HFFc6 (cell line): Measurements from ENCODE around the gene CDK7. TPM values are rescaled to one million over a fixed set of nuclear protein-coding genes. Genes with fewer than 3 reads are reported as not detected.

Source experiments
- DNase-seq: peaks from one replicate; pipeline ENCODE4 v3.0.0-alpha.2; 2018
- H3K27ac Mint-ChIP-seq: 2 replicates; pipeline ENCODE4 v1.8.0; 2020; ENCODE audit warnings: mild to moderate bottlenecking, mixed read lengths
- H3K27me3 Mint-ChIP-seq: 2 replicates; pipeline ENCODE4 v1.8.0; 2021; ENCODE audit warnings: mild to moderate bottlenecking, moderate library complexity, mixed read lengths; ENCODE audit not compliant: insufficient read depth
- H3K36me3 Mint-ChIP-seq: 2 replicates; pipeline ENCODE4 v1.8.0; 2021; ENCODE audit warnings: low read depth, mixed read lengths
- H3K4me1 Mint-ChIP-seq: 2 replicates; pipeline ENCODE4 v1.8.0; 2020; ENCODE audit warnings: low read depth, mixed read lengths
- H3K4me3 Mint-ChIP-seq: 2 replicates; pipeline ENCODE4 v1.8.0; 2020; ENCODE audit warnings: mild to moderate bottlenecking, moderate library complexity, mixed read lengths
- H3K9me3 Mint-ChIP-seq: 2 replicates; pipeline ENCODE4 v1.8.0; 2020; ENCODE audit warnings: mild to moderate bottlenecking, mixed read lengths
- CTCF ChIP-seq: fragments of 200-600 bp; sonication (generic); IDR thresholded peaks from 2 replicates; pipeline ENCODE4 v1.5.0; 2021; ENCODE audit warnings: antibody characterized with exemption, mild to moderate bottlenecking
- total RNA-seq, 6 experiments: library from RNA; stranded (reverse); fragmentation: NEBNext Ultra II Directional; extraction: Animal tissue kit (Norgen Biotek cat#: 25700); gene quantifications; 2 replicates in 1 of 6; 3 replicates in 5 of 6; pipeline ENCODE4 v1.2.3, GENCODE V29; 2021

The CDK7 gene
- total RNA-seq, 6 experiments from 2014 or later: 46.9 to 61.0 (median 54.1) TPM

GRCh38 chr5:69315972-69316371, 81.3 kb downstream of the CDK7 start:
- TF ChIP-seq CTCF: no peak
- Mint-ChIP-seq H3K27me3 (peaks cover 9% of the 10 kb centered on the region), H3K36me3 (no peaks in the 10 kb centered on the region), H3K4me3 (no peak overlapping the region), H3K27ac (no peak overlapping the region), H3K9me3 (no peaks in the 10 kb centered on the region), H3K4me1 (no peaks in the 10 kb centered on the region)
- DNase-seq: no peak

- TF ChIP-seq CTCF: no peak
- Mint-ChIP-seq H3K9me3 (no peaks in the 10 kb centered on the region), H3K27me3 (peaks cover 5% of the 10 kb centered on the region; the same call in 1 of the 2 replicates), H3K36me3 (no peaks in the 10 kb centered on the region), H3K4me3 (no peak overlapping the region), H3K27ac (no peak overlapping the region), H3K4me1 (no peaks in the 10 kb centered on the region)
- no peak for DNase-seq
These were observed 82.7 kb downstream of the CDK7 start for GRCh38 chr5:69317391-69317790.

GRCh38 chr5:69326365-69326764, 91.7 kb downstream of the CDK7 start:
- DNase-seq: no peak
- TF ChIP-seq CTCF: no peak
- Mint-ChIP-seq H3K9me3 (no peaks in the 10 kb centered on the region), H3K36me3 (no peaks in the 10 kb centered on the region), H3K27ac (no peak overlapping the region), H3K4me3 (no peak overlapping the region), H3K27me3 (no peaks in the 10 kb centered on the region), H3K4me1 (no peaks in the 10 kb centered on the region)

Other genes with a start within 250 kb of the CDK7 start
- gene SLC30A5, start 140.9 kb upstream of the CDK7 start, total RNA-seq: 10 to 100 TPM; 55.9 to 80.7 (median 71.7) TPM
- gene CCNB1, start 67.7 kb upstream of the CDK7 start, total RNA-seq: 100 to 1,000 TPM in 5 of 6 experiments, 10 to 100 TPM in 1; 89.8 to 199 (median 169) TPM
- gene CENPH, start 45.3 kb upstream of the CDK7 start, total RNA-seq: 10 to 100 TPM; 10.7 to 21.0 (median 20.1) TPM
- 1 to 10 TPM; 2.7 to 3.8 (median 3.1) TPM for gene CCDC125, start 97.9 kb downstream of the CDK7 start, total RNA-seq
- 10 to 100 TPM; 35.8 to 51.3 (median 43.7) TPM for gene AK6, start 134.6 kb downstream of the CDK7 start, total RNA-seq
- 100 to 1,000 TPM in 1 of 6 experiments, 10 to 100 TPM in 5; 81.0 to 110 (median 97.5) TPM for gene TAF9, start 134.6 kb downstream of the CDK7 start, total RNA-seq
- gene RAD17, start 134.9 kb downstream of the CDK7 start, total RNA-seq: 10 to 100 TPM; 17.3 to 22.2 (median 19.1) TPM
- under 1 TPM in 1 of 6 experiments, not detected in 5; 0.16 TPM for gene MARVELD2, start 180.2 kb downstream of the CDK7 start, total RNA-seq